ENCODE results near the gene TMEM270.

Gene TMEM270

GRCh38 chr7:73870041-73870492, 9.1 kb downstream of the TMEM270 start:
- Histone ChIP-seq H2AFZ (ENCODE audit: low read length) (no peak overlapping the region), H2BK120ac (ENCODE audit: low read depth, low read length) (no peak overlapping the region), H3K4ac (ENCODE audit: low read length) (no peak overlapping the region), H3K9ac (ENCODE audit: low read depth, low read length, poor library complexity) (no peak overlapping the region), H2AK5ac (ENCODE audit: low read depth, low read length) (peak overlapping the region; percentile 40), H3K14ac (ENCODE audit: low read length) (no peak overlapping the region), H3K36me3 (replicated peaks in 1 of 2; ENCODE audit: control insufficient read depth in 2 of 2, insufficient read depth in 2 of 2, low read length in 2 of 2) (no peaks in the 10 kb centered on the region), H4K8ac (ENCODE audit: low read depth, low read length) (no peak overlapping the region), H3K4me2 (ENCODE audit: insufficient read depth, low read length, poor library complexity, severe bottlenecking) (no peak overlapping the region), H2BK5ac (ENCODE audit: low read length) (peak overlapping the region; percentile 39), H3K18ac (ENCODE audit: low read length) (peak overlapping the region; percentile 80), H2BK12ac (ENCODE audit: low read length) (no peak overlapping the region), H3K27ac (replicated peaks; ENCODE audit: low read length) (no peak overlapping the region), H3K4me3 (ENCODE audit: low read length in 2 of 2) (no peak overlapping the region), H3K4me1 (ENCODE audit: control insufficient read depth in 2 of 2, insufficient read depth in 1 of 2, low read depth in 1 of 2, low read length in 2 of 2) (peaks cover 0 to 7% of the 10 kb centered on the region in 2 donors), H4K91ac (ENCODE audit: low read depth, low read length, poor library complexity) (no peak overlapping the region), H3K79me1 (ENCODE audit: low read depth, low read length) (no peaks in the 10 kb centered on the region), H3K23ac (ENCODE audit: low read depth, low read length, poor library complexity) (no peak overlapping the region), H3K9me3 (replicated peaks in 1 of 2; ENCODE audit: control insufficient read depth in 2 of 2, insufficient read depth in 1 of 2, low read depth in 1 of 2, low read length in 2 of 2) (no peaks in the 10 kb centered on the region), H2BK15ac (ENCODE audit: low read length) (peak overlapping the region; percentile 91), H3K27me3 (ENCODE audit: control insufficient read depth in 3 of 3, insufficient read depth in 3 of 3, low read depth in 1 of 3, low read length in 3 of 3) (peaks cover 0 to 11% (median 0%) of the 10 kb centered on the region in 3 experiments)
- WGBS, 2 donors (ENCODE audit: extremely low coverage in 2 of 2, insufficient read length in 2 of 2, insufficient replicate concordance in 1 of 2) = no CpG with 5 or more reads among the region's 15 CpGs
- DNase-seq (ENCODE audit: low spot score) = no peak

- no peak for DNase-seq (ENCODE audit: low spot score)
- no peak overlapping the region for H4K91ac ChIP-seq (ENCODE audit: low read depth, low read length, poor library complexity)
- no peak overlapping the region for H4K8ac ChIP-seq (ENCODE audit: low read depth, low read length)
- WGBS, 2 donors (ENCODE audit: extremely low coverage in 2 of 2, insufficient read length in 2 of 2, insufficient replicate concordance in 1 of 2) = no CpG with 5 or more reads among the region's 20 CpGs
- H3K4ac ChIP-seq (ENCODE audit: low read length) = no peak overlapping the region
- H3K23ac ChIP-seq (ENCODE audit: low read depth, low read length, poor library complexity) = no peak overlapping the region
- H2BK12ac ChIP-seq (ENCODE audit: low read length) = no peak overlapping the region
- H2BK15ac ChIP-seq (ENCODE audit: low read length) = peak overlapping the region; percentile 75
- H3K27me3 ChIP-seq (ENCODE audit: control insufficient read depth in 3 of 3, insufficient read depth in 3 of 3, low read depth in 1 of 3, low read length in 3 of 3) = peaks cover 0 to 11% (median 0%) of the 10 kb centered on the region in 3 experiments
- H3K4me1 ChIP-seq (ENCODE audit: control insufficient read depth in 2 of 2, insufficient read depth in 1 of 2, low read depth in 1 of 2, low read length in 2 of 2) = peaks cover 0 to 7% of the 10 kb centered on the region in 2 donors
- H2AFZ ChIP-seq (ENCODE audit: low read length) = no peak overlapping the region
- H3K27ac ChIP-seq (replicated peaks; ENCODE audit: low read length) = no peak overlapping the region
- no peaks in the 10 kb centered on the region for H3K9me3 ChIP-seq (replicated peaks in 1 of 2; ENCODE audit: control insufficient read depth in 2 of 2, insufficient read depth in 1 of 2, low read depth in 1 of 2, low read length in 2 of 2)
- no peak overlapping the region for H3K4me3 ChIP-seq (ENCODE audit: low read length in 2 of 2)
- peak overlapping the region; percentile 61 for H2BK120ac ChIP-seq (ENCODE audit: low read depth, low read length)
- no peak overlapping the region for H2BK5ac ChIP-seq (ENCODE audit: low read length)
- H3K14ac ChIP-seq (ENCODE audit: low read length) = no peak overlapping the region
- H3K9ac ChIP-seq (ENCODE audit: low read depth, low read length, poor library complexity) = no peak overlapping the region
- H2AK5ac ChIP-seq (ENCODE audit: low read depth, low read length) = peak overlapping the region; percentile 56
- peak overlapping the region; percentile 48 for H3K18ac ChIP-seq (ENCODE audit: low read length)
- H3K4me2 ChIP-seq (ENCODE audit: insufficient read depth, low read length, poor library complexity, severe bottlenecking) = no peak overlapping the region
- H3K36me3 ChIP-seq (replicated peaks in 1 of 2; ENCODE audit: control insufficient read depth in 2 of 2, insufficient read depth in 2 of 2, low read length in 2 of 2) = no peaks in the 10 kb centered on the region
- no peaks in the 10 kb centered on the region for H3K79me1 ChIP-seq (ENCODE audit: low read depth, low read length)
Observed at GRCh38 chr7:73871163-73872011, 10.4 kb downstream of the TMEM270 start.

- WGBS, 2 donors (ENCODE audit: extremely low coverage in 2 of 2, insufficient read length in 2 of 2, insufficient replicate concordance in 1 of 2) = no CpG with 5 or more reads among the region's 13 CpGs
- H3K27me3 ChIP-seq (ENCODE audit: control insufficient read depth in 3 of 3, insufficient read depth in 3 of 3, low read depth in 1 of 3, low read length in 3 of 3) = peaks cover 0 to 11% (median 0%) of the 10 kb centered on the region in 3 experiments
Observed at GRCh38 chr7:73872056-73872908, 11.3 kb downstream of the TMEM270 start.

GRCh38 chr7:73876361-73876760, 15.4 kb downstream of the TMEM270 start:
- H3K27me3 ChIP-seq (ENCODE audit: control insufficient read depth in 3 of 3, insufficient read depth in 3 of 3, low read depth in 1 of 3, low read length in 3 of 3) = peaks cover 0 to 10% (median 0%) of the 10 kb centered on the region in 3 experiments
- no peak for DNase-seq (ENCODE audit: low spot score)

More at GRCh38 chr7:73872056-73872908, 11.3 kb downstream of the TMEM270 start:
- DNase-seq (ENCODE audit: low spot score) = no peak
- Histone ChIP-seq H2AFZ (ENCODE audit: low read length) (no peak overlapping the region), H4K8ac (ENCODE audit: low read depth, low read length) (peak overlapping the region; percentile 65), H3K4ac (ENCODE audit: low read length) (no peak overlapping the region), H2BK12ac (ENCODE audit: low read length) (no peak overlapping the region), H3K79me1 (ENCODE audit: low read depth, low read length) (no peaks in the 10 kb centered on the region), H3K9me3 (replicated peaks in 1 of 2; ENCODE audit: control insufficient read depth in 2 of 2, insufficient read depth in 1 of 2, low read depth in 1 of 2, low read length in 2 of 2) (no peaks in the 10 kb centered on the region), H3K9ac (ENCODE audit: low read depth, low read length, poor library complexity) (no peak overlapping the region), H3K18ac (ENCODE audit: low read length) (peak overlapping the region; percentile 57), H3K4me3 (ENCODE audit: low read length in 2 of 2) (no peak overlapping the region), H3K36me3 (replicated peaks in 1 of 2; ENCODE audit: control insufficient read depth in 2 of 2, insufficient read depth in 2 of 2, low read length in 2 of 2) (no peaks in the 10 kb centered on the region), H3K4me1 (ENCODE audit: control insufficient read depth in 2 of 2, insufficient read depth in 1 of 2, low read depth in 1 of 2, low read length in 2 of 2) (peaks cover 0 to 7% of the 10 kb centered on the region in 2 donors), H2BK5ac (ENCODE audit: low read length) (peak overlapping the region; percentile 66), H2BK15ac (ENCODE audit: low read length) (peak overlapping the region; percentile 75), H3K27ac (replicated peaks; ENCODE audit: low read length) (no peak overlapping the region), H3K14ac (ENCODE audit: low read length) (no peak overlapping the region), H3K23ac (ENCODE audit: low read depth, low read length, poor library complexity) (peak overlapping the region; percentile 43), H3K4me2 (ENCODE audit: insufficient read depth, low read length, poor library complexity, severe bottlenecking) (no peak overlapping the region), H4K91ac (ENCODE audit: low read depth, low read length, poor library complexity) (no peak overlapping the region), H2AK5ac (ENCODE audit: low read depth, low read length) (peak overlapping the region; percentile 94), H2BK120ac (ENCODE audit: low read depth, low read length) (no peak overlapping the region)

More at GRCh38 chr7:73876361-73876760, 15.4 kb downstream of the TMEM270 start:
- Histone ChIP-seq H3K4me1 (ENCODE audit: control insufficient read depth in 2 of 2, insufficient read depth in 1 of 2, low read depth in 1 of 2, low read length in 2 of 2) (no peaks in the 10 kb centered on the region), H3K23ac (ENCODE audit: low read depth, low read length, poor library complexity) (no peak overlapping the region), H3K9me3 (replicated peaks in 1 of 2; ENCODE audit: control insufficient read depth in 2 of 2, insufficient read depth in 1 of 2, low read depth in 1 of 2, low read length in 2 of 2) (no peaks in the 10 kb centered on the region), H3K79me1 (ENCODE audit: low read depth, low read length) (no peaks in the 10 kb centered on the region), H3K9ac (ENCODE audit: low read depth, low read length, poor library complexity) (no peak overlapping the region), H2BK12ac (ENCODE audit: low read length) (no peak overlapping the region), H3K4me2 (ENCODE audit: insufficient read depth, low read length, poor library complexity, severe bottlenecking) (no peak overlapping the region), H3K14ac (ENCODE audit: low read length) (no peak overlapping the region), H2BK120ac (ENCODE audit: low read depth, low read length) (no peak overlapping the region), H3K4me3 (ENCODE audit: low read length in 2 of 2) (no peak overlapping the region), H3K27ac (replicated peaks; ENCODE audit: low read length) (no peak overlapping the region), H2BK15ac (ENCODE audit: low read length) (no peak overlapping the region), H2AK5ac (ENCODE audit: low read depth, low read length) (peak overlapping the region; percentile 14), H2BK5ac (ENCODE audit: low read length) (no peak overlapping the region), H2AFZ (ENCODE audit: low read length) (no peak overlapping the region), H4K91ac (ENCODE audit: low read depth, low read length, poor library complexity) (no peak overlapping the region), H3K18ac (ENCODE audit: low read length) (no peak overlapping the region), H3K36me3 (replicated peaks in 1 of 2; ENCODE audit: control insufficient read depth in 2 of 2, insufficient read depth in 2 of 2, low read length in 2 of 2) (no peaks in the 10 kb centered on the region), H4K8ac (ENCODE audit: low read depth, low read length) (no peak overlapping the region), H3K4ac (ENCODE audit: low read length) (no peak overlapping the region)
- WGBS, 2 donors (ENCODE audit: extremely low coverage in 2 of 2, insufficient read length in 2 of 2, insufficient replicate concordance in 1 of 2) = no CpG with 5 or more reads among the region's 8 CpGs
